ENCODE data around the gene AK8. TPM values are rescaled to one million over a fixed set of nuclear protein-coding genes. Genes with fewer than 3 reads are reported as not detected.

The AK8 gene
- total RNA-seq, 2 experiments from 2014 or later: 0.27 TPM; not detected in 1

DNA sequence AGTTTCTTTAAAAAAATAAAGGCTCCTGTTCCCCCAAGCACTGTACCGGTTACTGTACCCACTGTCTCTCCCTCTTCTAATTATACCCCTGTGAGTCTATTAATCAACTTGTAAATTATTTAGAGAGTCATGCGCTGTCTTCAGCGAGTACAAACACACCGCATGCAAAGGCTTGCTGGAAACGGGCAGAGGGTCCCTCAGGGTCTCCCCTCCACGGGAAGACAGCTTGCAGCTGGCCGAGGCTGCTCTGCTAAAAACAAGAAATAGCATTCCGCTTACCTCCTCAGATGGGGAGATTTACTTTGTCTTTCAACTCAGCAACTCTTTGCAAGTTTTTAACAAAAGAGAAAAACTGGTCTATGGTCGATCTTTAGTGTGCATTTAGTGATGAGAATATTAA, 71.8 kb downstream of the AK8 start:
- intact Hi-C loops (cut with micrococcal nuclease; ENCODE audit: unreplicated experiment): no loop called here
- DNase-seq (ENCODE audit: low spot score): no peak
- ChIA-PET CTCF (ENCODE audit: unreplicated experiment) (no interaction called here), POLR2A (interaction anchor here (0.8 kb wide), 1 partner anchor 11 kb away, joined by 4 read pairs; no protein-coding TSS in a partner anchor)
- Histone ChIP-seq H3K79me2 (ENCODE audit: insufficient read depth, low read depth, low read length) (no peaks in the 10 kb centered on the region), H3K27ac (ENCODE audit: low read depth, low read length, poor library complexity, severe bottlenecking) (no peak overlapping the region), H3K4me1 (ENCODE audit: insufficient read depth, low read length, poor library complexity, severe bottlenecking) (no peaks in the 10 kb centered on the region), H3K4me2 (ENCODE audit: low read length) (no peak overlapping the region), H3K9me3 (ENCODE audit: low read length) (no peaks in the 10 kb centered on the region), H3K36me3 (ENCODE audit: insufficient read depth, low read length) (no peaks in the 10 kb centered on the region), H2AFZ (ENCODE audit: low read length) (no peak overlapping the region), H4K20me1 (ENCODE audit: insufficient read depth, low read length) (no peaks in the 10 kb centered on the region), H3K4me3 (ENCODE audit: low read depth, low read length, poor library complexity, severe bottlenecking) (no peak overlapping the region), H3K9me2 (ENCODE audit: insufficient read depth, low read length) (no peaks in the 10 kb centered on the region)
- TF ChIP-seq, protein P1, sequence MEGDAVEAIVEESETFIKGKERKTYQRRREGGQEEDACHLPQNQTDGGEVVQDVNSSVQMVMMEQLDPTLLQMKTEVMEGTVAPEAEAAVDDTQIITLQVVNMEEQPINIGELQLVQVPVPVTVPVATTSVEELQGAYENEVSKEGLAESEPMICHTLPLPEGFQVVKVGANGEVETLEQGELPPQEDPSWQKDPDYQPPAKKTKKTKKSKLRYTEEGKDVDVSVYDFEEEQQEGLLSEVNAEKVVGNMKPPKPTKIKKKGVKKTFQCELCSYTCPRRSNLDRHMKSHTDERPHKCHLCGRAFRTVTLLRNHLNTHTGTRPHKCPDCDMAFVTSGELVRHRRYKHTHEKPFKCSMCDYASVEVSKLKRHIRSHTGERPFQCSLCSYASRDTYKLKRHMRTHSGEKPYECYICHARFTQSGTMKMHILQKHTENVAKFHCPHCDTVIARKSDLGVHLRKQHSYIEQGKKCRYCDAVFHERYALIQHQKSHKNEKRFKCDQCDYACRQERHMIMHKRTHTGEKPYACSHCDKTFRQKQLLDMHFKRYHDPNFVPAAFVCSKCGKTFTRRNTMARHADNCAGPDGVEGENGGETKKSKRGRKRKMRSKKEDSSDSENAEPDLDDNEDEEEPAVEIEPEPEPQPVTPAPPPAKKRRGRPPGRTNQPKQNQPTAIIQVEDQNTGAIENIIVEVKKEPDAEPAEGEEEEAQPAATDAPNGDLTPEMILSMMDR (conservative IDR thresholded peaks at IDR 0.05; ENCODE audit: low read length): no peak
- no peak for TF ChIP-seq EZH2phosphoT487 (IDR thresholded peaks at IDR 0.05; ENCODE audit: borderline replicate concordance, low read depth, low read length)
- no TSS peak for BruUV-seq (replicated peaks)

DNA sequence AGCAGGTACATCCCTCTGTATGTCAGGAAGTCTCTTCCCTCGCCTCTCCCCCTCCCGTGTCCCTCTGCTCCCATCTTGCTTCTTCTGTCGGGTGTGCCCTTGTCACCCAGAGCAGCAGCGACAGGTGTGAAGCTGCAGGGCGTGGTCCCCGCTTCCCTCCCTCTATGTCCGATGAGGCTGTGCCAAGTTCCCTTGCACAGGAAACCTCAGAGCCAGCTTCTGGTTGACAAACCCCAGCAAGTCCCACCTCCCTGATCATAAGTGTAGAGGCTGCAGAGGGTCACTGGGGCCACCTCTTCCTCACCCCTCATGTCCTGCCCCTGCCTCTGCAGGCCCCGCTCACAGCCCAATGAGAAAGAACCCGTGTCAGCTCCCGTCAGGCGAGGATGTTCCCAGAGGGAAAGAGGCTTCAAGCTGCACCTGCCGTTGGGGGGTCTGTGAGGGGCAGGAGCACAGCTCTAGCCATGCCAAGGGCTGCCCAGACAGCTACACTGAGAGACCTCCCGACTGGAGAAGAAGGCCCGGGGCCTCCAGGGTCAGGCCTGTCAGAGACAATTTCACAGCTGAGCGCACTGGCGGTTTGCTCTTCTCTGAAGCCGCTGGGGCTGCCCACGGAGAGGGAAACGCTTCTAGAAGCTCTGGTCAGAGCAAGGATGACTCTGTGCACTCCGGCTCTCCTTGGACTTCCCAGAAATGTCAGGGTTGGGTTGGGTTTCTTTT, 73.3 kb downstream of the AK8 start:
- H2AFZ ChIP-seq (ENCODE audit: low read length): no peak overlapping the region
- H3K9me2 ChIP-seq (ENCODE audit: insufficient read depth, low read length): no peaks in the 10 kb centered on the region
- peak; percentile 6 for DNase-seq (ENCODE audit: low spot score)
- intact Hi-C loops (cut with micrococcal nuclease; ENCODE audit: unreplicated experiment): loop anchor here (5.0 kb wide), 1 partner anchor 168 kb away; no protein-coding TSS in a partner anchor
- TF ChIP-seq, protein P1 (conservative IDR thresholded peaks at IDR 0.05; ENCODE audit: low read length): no peak
- no peak for TF ChIP-seq EZH2phosphoT487 (IDR thresholded peaks at IDR 0.05; ENCODE audit: borderline replicate concordance, low read depth, low read length)
- H3K36me3 ChIP-seq (ENCODE audit: insufficient read depth, low read length): no peaks in the 10 kb centered on the region
- H3K27ac ChIP-seq (ENCODE audit: low read depth, low read length, poor library complexity, severe bottlenecking): no peak overlapping the region
- no peaks in the 10 kb centered on the region for H3K79me2 ChIP-seq (ENCODE audit: insufficient read depth, low read depth, low read length)
- no peaks in the 10 kb centered on the region for H3K4me1 ChIP-seq (ENCODE audit: insufficient read depth, low read length, poor library complexity, severe bottlenecking)
- no peak overlapping the region for H3K4me2 ChIP-seq (ENCODE audit: low read length)
- ChIA-PET POLR2A (no interaction called here), CTCF (ENCODE audit: unreplicated experiment) (no interaction called here)
- no peaks in the 10 kb centered on the region for H3K9me3 ChIP-seq (ENCODE audit: low read length)
- H4K20me1 ChIP-seq (ENCODE audit: insufficient read depth, low read length): no peaks in the 10 kb centered on the region
- H3K4me3 ChIP-seq (ENCODE audit: low read depth, low read length, poor library complexity, severe bottlenecking): no peak overlapping the region
- no TSS peak for BruUV-seq (replicated peaks)

- Histone ChIP-seq H3K27ac (ENCODE audit: low read depth, low read length, poor library complexity, severe bottlenecking) (no peak overlapping the region), H3K9me2 (ENCODE audit: insufficient read depth, low read length) (no peaks in the 10 kb centered on the region), H2AFZ (ENCODE audit: low read length) (no peak overlapping the region), H3K79me2 (ENCODE audit: insufficient read depth, low read depth, low read length) (no peaks in the 10 kb centered on the region), H3K4me1 (ENCODE audit: insufficient read depth, low read length, poor library complexity, severe bottlenecking) (no peaks in the 10 kb centered on the region), H3K9me3 (ENCODE audit: low read length) (no peaks in the 10 kb centered on the region), H3K4me3 (ENCODE audit: low read depth, low read length, poor library complexity, severe bottlenecking) (no peak overlapping the region), H3K36me3 (ENCODE audit: insufficient read depth, low read length) (no peaks in the 10 kb centered on the region), H4K20me1 (ENCODE audit: insufficient read depth, low read length) (no peaks in the 10 kb centered on the region), H3K4me2 (ENCODE audit: low read length) (no peak overlapping the region)
- DNase-seq (ENCODE audit: low spot score): no peak
- BruUV-seq (replicated peaks): no TSS peak
- ChIA-PET POLR2A (interaction anchor here (0.7 kb wide), 1 partner anchor 1703 kb away, joined by 3 read pairs; no protein-coding TSS in a partner anchor), CTCF (ENCODE audit: unreplicated experiment) (no interaction called here)
- no peak for TF ChIP-seq EZH2phosphoT487 (IDR thresholded peaks at IDR 0.05; ENCODE audit: borderline replicate concordance, low read depth, low read length)
- TF ChIP-seq, protein P1 (conservative IDR thresholded peaks at IDR 0.05; ENCODE audit: low read length): no peak
- intact Hi-C loops (cut with micrococcal nuclease; ENCODE audit: unreplicated experiment): loop anchor here (5.0 kb wide), 1 partner anchor 170 kb away; no protein-coding TSS in a partner anchor
Observed at GRCh38 chr9:132802121-132802795, 75.8 kb downstream of the AK8 start.

Data from OCI-LY7 (cell line).